B cell (primary cell): ENCODE results near the gene LIMS2. TPM values are rescaled to one million over a fixed set of nuclear protein-coding genes. Genes with fewer than 3 reads are reported as not detected.

Source experiments
- ATAC-seq: fragments of 200-7000 bp; cut with Tn5 transposase; one replicate; pipeline ENCODE4 v1.10.0; 2021; ENCODE audit warnings: low read depth, mild to moderate bottlenecking, moderate number of reproducible peaks, moderate library complexity
- CTCF ChIA-PET: fragments of 350-600 bp; sonication (Branson Sonifier 250); formaldehyde crosslinking; loops from one replicate; lab custom pipeline; 2021; ENCODE audit warnings: antibody characterized with exemption, inconsistent platforms; lab: Charles Lee
- POLR2A ChIA-PET: fragments of 350-600 bp; sonication (Branson Sonifier 250); formaldehyde crosslinking; loops from one replicate; lab custom pipeline; 2021; ENCODE audit warnings: antibody characterized with exemption; lab: Charles Lee
- DNase-seq: peaks from one replicate; pipeline ENCODE4 v3.0.0; 2013
- H2AFZ ChIP-seq: 2 replicates; pipeline ENCODE4 v1.6.1; 2012; ENCODE audit warnings: mild to moderate bottlenecking, low read depth, low read length; ENCODE audit not compliant: insufficient read depth, poor library complexity, severe bottlenecking
- H3K27ac ChIP-seq, 2 donors: 1 replicate in 1 of 2; 2 replicates in 1 of 2; pipeline ENCODE4 v1.5.1; 2012 to 2013; ENCODE audit warnings: low read length in 2 of 2, mild to moderate bottlenecking in 2 of 2, moderate library complexity in 1 of 2
- H3K27me3 ChIP-seq, 4 experiments: fragments of 200-600 bp in 1 of 4; sonication (generic) in 1 of 4; replicated peaks in 1 of 4; 1 replicate in 2 of 4; 2 replicates in 2 of 4; pipeline versions ENCODE4 v1.6.1 to v1.7.0; 2013 to 2016; ENCODE audit warnings: low read length in 3 of 4, mild to moderate bottlenecking in 2 of 4, mixed read lengths in 1 of 4, moderate library complexity in 1 of 4; ENCODE audit not compliant: insufficient read depth in 4 of 4, control insufficient read depth in 3 of 4; ENCODE audit errors: control extremely low read depth in 1 of 4
- H3K36me3 ChIP-seq, 2 experiments: replicated peaks in 1 of 2; 1 replicate in 1 of 2; 2 replicates in 1 of 2; pipeline versions ENCODE4 v1.6.1 to v1.7.1; 2013; ENCODE audit warnings: low read length in 1 of 2; ENCODE audit not compliant: insufficient read depth in 2 of 2, control insufficient read depth in 1 of 2; ENCODE audit errors: control extremely low read depth in 1 of 2, extremely low read depth in 1 of 2
- H3K4me1 ChIP-seq, 2 donors: fragments of 200-600 bp in 1 of 2; sonication (generic) in 1 of 2; 1 replicate in 1 of 2; 2 replicates in 1 of 2; pipeline versions ENCODE4 v1.5.1 to v1.6.1; 2013 to 2017; ENCODE audit warnings: low read length in 2 of 2; ENCODE audit not compliant: control insufficient read depth in 2 of 2, insufficient read depth in 2 of 2
- H3K4me2 ChIP-seq: replicated peaks from 2 replicates; pipeline ENCODE3; 2012; ENCODE audit warnings: mild to moderate bottlenecking, low read depth, low read length; ENCODE audit not compliant: poor library complexity, severe bottlenecking
- H3K4me3 ChIP-seq, 5 experiments: fragments of 200-600 bp in 1 of 5; sonication (generic) in 1 of 5; 1 replicate in 3 of 5; 2 replicates in 2 of 5; pipeline versions ENCODE4 v1.5.1 to v1.7.0; 2011 to 2016; ENCODE audit warnings: low read length in 4 of 5, mild to moderate bottlenecking in 4 of 5, low read depth in 2 of 5, control low read depth in 1 of 5, moderate library complexity in 1 of 5; ENCODE audit not compliant: insufficient read depth in 1 of 5; ENCODE audit errors: control extremely low read depth in 1 of 5, extremely low read depth in 1 of 5
- H3K79me2 ChIP-seq: fragments of 200-600 bp; sonication (generic); one replicate; pipeline ENCODE4 v1.6.0; 2016; ENCODE audit warnings: low read length; ENCODE audit not compliant: control insufficient read depth, insufficient read depth
- H3K9ac ChIP-seq: fragments of 200-600 bp; sonication (generic); 2 replicates; pipeline ENCODE4 v1.6.1; 2017; ENCODE audit warnings: mild to moderate bottlenecking, low read length, moderate library complexity
- H3K9me3 ChIP-seq, 3 donors: one replicate each; pipeline versions ENCODE4 v1.6.1 to v1.7.1; 2013; ENCODE audit warnings: low read length in 2 of 3; ENCODE audit not compliant: control insufficient read depth in 2 of 3, insufficient read depth in 1 of 3; ENCODE audit errors: control extremely low read depth in 1 of 3
- H4K20me1 ChIP-seq: 2 replicates; pipeline ENCODE4 v1.6.0; 2012; ENCODE audit warnings: mild to moderate bottlenecking, low read length; ENCODE audit not compliant: insufficient read depth, control insufficient read depth, poor library complexity, severe bottlenecking
- H3K27ac Mint-ChIP-seq: one replicate; pipeline ENCODE4 v1.8.0; 2021; ENCODE audit warnings: mixed read lengths
- H3K27me3 Mint-ChIP-seq: one replicate; pipeline ENCODE4 v1.8.0; 2021; ENCODE audit warnings: mixed read lengths
- H3K4me1 Mint-ChIP-seq: one replicate; pipeline ENCODE4 v1.8.0; 2021; ENCODE audit warnings: mixed read lengths
- H3K4me3 Mint-ChIP-seq: one replicate; pipeline ENCODE4 v1.8.0; 2021; ENCODE audit warnings: mixed read lengths
- H3K9me3 Mint-ChIP-seq: one replicate; pipeline ENCODE4 v1.8.0; 2022; ENCODE audit warnings: mixed read lengths; ENCODE audit not compliant: insufficient read depth
- EZH2 ChIP-seq: IDR thresholded peaks from 2 replicates; pipeline ENCODE4 v1.6.1; 2012; ENCODE audit warnings: borderline replicate concordance, low read depth, mild to moderate bottlenecking, moderate library complexity, low read length; ENCODE audit not compliant: insufficient read depth, poor library complexity, severe bottlenecking
- WGBS: methylation state at CpG from one replicate; pipeline ENCODE4 v1.1.5; 2013; ENCODE audit warnings: missing lambda C conversion rate; ENCODE audit not compliant: insufficient coverage; 5-methylcytosine and 5-hydroxymethylcytosine counted together
- intact Hi-C: fragments of 100-400 bp; cut with micrococcal nuclease; formaldehyde crosslinking; loops from one replicate; pipeline ENCODE4 v1.10.0; 2022
- polyA plus RNA-seq: library from polyadenylated mRNA; depleted of rRNA; stranded (reverse); fragments of >200 nt; gene quantifications from 2 replicates; pipeline ENCODE4 v1.2.3, GENCODE V29; 2012
- total RNA-seq, 2 donors: library from RNA; stranded (reverse); fragments of 120-200 nt in 1 of 2; gene quantifications; 1 replicate in 1 of 2; 2 replicates in 1 of 2; pipeline versions ENCODE4 v1.2.3 to v1.2.4, GENCODE V29; 2013 to 2022
- TF ChIP-seq, protein P1 (sequence below): fragments of 200-600 bp; IDR thresholded peaks from one replicate; pipeline ENCODE4 v1.8.0; 2022; ENCODE audit warnings: antibody characterized with exemption, mild to moderate bottlenecking

Gene LIMS2
- total and polyA plus RNA-seq, 2 donors (not counting 1 experiment from before 2014, with no cell fraction given) = 6.7 to 32.2 TPM

DNA sequence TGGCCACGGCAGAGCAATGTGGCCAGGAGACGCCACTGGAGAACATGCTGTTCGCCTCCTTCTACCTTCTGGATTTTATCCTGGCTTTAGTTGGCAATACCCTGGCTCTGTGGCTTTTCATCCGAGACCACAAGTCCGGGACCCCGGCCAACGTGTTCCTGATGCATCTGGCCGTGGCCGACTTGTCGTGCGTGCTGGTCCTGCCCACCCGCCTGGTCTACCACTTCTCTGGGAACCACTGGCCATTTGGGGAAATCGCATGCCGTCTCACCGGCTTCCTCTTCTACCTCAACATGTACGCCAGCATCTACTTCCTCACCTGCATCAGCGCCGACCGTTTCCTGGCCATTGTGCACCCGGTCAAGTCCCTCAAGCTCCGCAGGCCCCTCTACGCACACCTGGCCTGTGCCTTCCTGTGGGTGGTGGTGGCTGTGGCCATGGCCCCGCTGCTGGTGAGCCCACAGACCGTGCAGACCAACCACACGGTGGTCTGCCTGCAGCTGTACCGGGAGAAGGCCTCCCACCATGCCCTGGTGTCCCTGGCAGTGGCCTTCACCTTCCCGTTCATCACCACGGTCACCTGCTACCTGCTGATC is 24.4 kb downstream of the LIMS2 start:
- H3K79me2 ChIP-seq = no peaks in the 10 kb centered on the region
- H3K36me3 ChIP-seq = no peaks in the 10 kb centered on the region
- no peak overlapping the region for H3K27ac ChIP-seq
- peaks cover 30 to 66% of the 10 kb centered on the region in 2 donors for H3K4me1 ChIP-seq
- peaks cover 64% of the 10 kb centered on the region for H3K4me1 Mint-ChIP-seq
- H4K20me1 ChIP-seq = no peaks in the 10 kb centered on the region
- intact Hi-C loops = no loop called here
- peak overlapping the region; percentile 15 for H3K4me2 ChIP-seq
- H3K4me3 ChIP-seq = no peak overlapping the region
- no peaks in the 10 kb centered on the region for H3K27me3 ChIP-seq
- no peak for DNase-seq
- H3K9me3 ChIP-seq = peaks cover 0 to 8% (median 0%) of the 10 kb centered on the region in 3 donors
- no peak overlapping the region for H3K27ac Mint-ChIP-seq
- CTCF ChIA-PET = interaction anchor here (0.6 to 19.3 kb wide), 23 partner anchors 9 to 161 kb away, joined by 3 to 553 read pairs (median 7); partner anchors contain the start of genes LIMS2 and SFT2D3
- ATAC-seq = no peak
- no peaks in the 10 kb centered on the region for H3K9me3 Mint-ChIP-seq
- 72% methylated on average over 28 of the region's 28 CpGs for WGBS
- H3K9ac ChIP-seq = no peak overlapping the region
- POLR2A ChIA-PET = interaction anchor here (1.2 to 2.3 kb wide), 2 partner anchors 58 to 60 kb away, joined by 4 to 13 read pairs; no protein-coding TSS in a partner anchor
- TF ChIP-seq EZH2 = no peak
- TF ChIP-seq, protein P1, sequence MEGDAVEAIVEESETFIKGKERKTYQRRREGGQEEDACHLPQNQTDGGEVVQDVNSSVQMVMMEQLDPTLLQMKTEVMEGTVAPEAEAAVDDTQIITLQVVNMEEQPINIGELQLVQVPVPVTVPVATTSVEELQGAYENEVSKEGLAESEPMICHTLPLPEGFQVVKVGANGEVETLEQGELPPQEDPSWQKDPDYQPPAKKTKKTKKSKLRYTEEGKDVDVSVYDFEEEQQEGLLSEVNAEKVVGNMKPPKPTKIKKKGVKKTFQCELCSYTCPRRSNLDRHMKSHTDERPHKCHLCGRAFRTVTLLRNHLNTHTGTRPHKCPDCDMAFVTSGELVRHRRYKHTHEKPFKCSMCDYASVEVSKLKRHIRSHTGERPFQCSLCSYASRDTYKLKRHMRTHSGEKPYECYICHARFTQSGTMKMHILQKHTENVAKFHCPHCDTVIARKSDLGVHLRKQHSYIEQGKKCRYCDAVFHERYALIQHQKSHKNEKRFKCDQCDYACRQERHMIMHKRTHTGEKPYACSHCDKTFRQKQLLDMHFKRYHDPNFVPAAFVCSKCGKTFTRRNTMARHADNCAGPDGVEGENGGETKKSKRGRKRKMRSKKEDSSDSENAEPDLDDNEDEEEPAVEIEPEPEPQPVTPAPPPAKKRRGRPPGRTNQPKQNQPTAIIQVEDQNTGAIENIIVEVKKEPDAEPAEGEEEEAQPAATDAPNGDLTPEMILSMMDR = no peak
- no peaks in the 10 kb centered on the region for H3K27me3 Mint-ChIP-seq
- H3K4me3 Mint-ChIP-seq = no peak overlapping the region
- peak overlapping the region; percentile 16 for H2AFZ ChIP-seq
